Heart right ventricle (tissue), 16 donors: ENCODE data around the gene ITSN1. TPM values are rescaled to one million over a fixed set of nuclear protein-coding genes. Genes with fewer than 3 reads are reported as not detected.
A peak's percentile ranks its signal among the peaks of the same experiment; 100 is the strongest.

Experiments used
- ATAC-seq, 8 donors: fragments of 200-7000 bp; cut with Tn5 transposase; one replicate each; pipeline ENCODE4 v1.9.1; 2020; ENCODE audit warnings: mild to moderate bottlenecking in 8 of 8, moderate library complexity in 8 of 8, moderate number of reproducible peaks in 1 of 8
- DNase-seq, 2 donors: peaks; one replicate each; pipeline ENCODE4 v3.0.0-alpha.2; 2020
- H3K27ac ChIP-seq, 10 donors: fragments of 200-600 bp; sonication (generic) in 2 of 10; one replicate each; pipeline versions ENCODE4 v1.5.0 to v1.8.0; 2020 to 2022; ENCODE audit warnings: mild to moderate bottlenecking in 3 of 10
- H3K27me3 ChIP-seq, 7 donors: fragments of 200-600 bp; one replicate each; pipeline ENCODE4 v1.8.0; 2021 to 2022; ENCODE audit warnings: mild to moderate bottlenecking in 2 of 7
- H3K36me3 ChIP-seq, 9 donors: fragments of 200-600 bp; sonication (generic) in 1 of 9; one replicate each; pipeline versions ENCODE4 v1.5.0 to v1.8.0; 2020 to 2022; ENCODE audit warnings: mild to moderate bottlenecking in 2 of 9
- H3K4me1 ChIP-seq, 9 donors: fragments of 200-600 bp; sonication (generic) in 1 of 9; one replicate each; pipeline versions ENCODE4 v1.5.0 to v1.8.0; 2020 to 2022; ENCODE audit warnings: mild to moderate bottlenecking in 4 of 9
- H3K4me3 ChIP-seq, 10 donors: fragments of 200-600 bp; sonication (generic) in 2 of 10; one replicate each; pipeline versions ENCODE4 v1.5.0 to v1.8.0; 2020 to 2022; ENCODE audit warnings: mild to moderate bottlenecking in 7 of 10, moderate library complexity in 2 of 10
- H3K9me3 ChIP-seq, 11 donors: fragments of 200-600 bp in 10 of 11; sonication (generic) in 2 of 11; one replicate each; pipeline versions ENCODE4 v1.5.0 to v1.8.0; 2013 to 2022; ENCODE audit warnings: mild to moderate bottlenecking in 2 of 11, control low read depth in 1 of 11, moderate library complexity in 1 of 11
- CTCF ChIP-seq, 9 donors: fragments of 200-600 bp; sonication (generic) in 2 of 9; IDR thresholded peaks; one replicate each; pipeline versions ENCODE4 v1.5.0 to v1.8.0; 2021 to 2022; ENCODE audit warnings: antibody characterized with exemption in 9 of 9, mild to moderate bottlenecking in 5 of 9, moderate library complexity in 1 of 9
- WGBS, 2 donors: extraction: QIAGEN DNeasy Blood & Tissue Kit; methylation state at CpG; one replicate each; pipeline ENCODE4 v1.1.7; 2013; ENCODE audit warnings: inconsistent platforms in 1 of 2; 5-methylcytosine and 5-hydroxymethylcytosine counted together
- intact Hi-C, 10 donors: fragments of 100-400 bp; cut with DNase I; formaldehyde crosslinking; loops; one replicate each; pipeline versions ENCODE4 v1.11.1 to v1.14.2; 2022
- polyA plus RNA-seq, 2 donors: library from polyadenylated mRNA; stranded (reverse); fragments of 200-250 nt; gene quantifications; one replicate each; pipeline ENCODE4 v1.2.3, GENCODE V29; 2013
- total RNA-seq, 10 donors: library from RNA; stranded (reverse); fragmentation: NEBNext Ultra II Directional in 3 of 10; extraction: Animal tissue kit (Norgen Biotek cat#: 25700) in 3 of 10; gene quantifications; one replicate each; pipeline versions ENCODE4 v1.2.1 to v1.2.4, GENCODE V29; 2021 to 2023
- donor health status: Arrhythmogenic right ventricular cardiomyopathy.
- donor health status: ischemic (EF 13 %, LVEDD 7.1; RV severe dilation, severe dysfunction).
- donor health status: healthy with polysubstance abuse.
- donor health status: DM: no; HTN: yes; CAD: no.
- donor health status: DM: no; HTN: no; CAD: no.
- donor health status: ischemic (EF 25% LVEDD 6.9; RV normal size, moderate dysfunction).
- donor health status: ischemic (EF 25% LVEDD 5.7; RV mildly dilated, moderate dysfunction).
- donor health status: healthy.
- donor health status: DM: yes; HTN: yes; CAD: no.
- donor health status: Ischemic cardiomyopathy.
- donor health status: ischemic (EF 35%, LVEDD 5.7; RV mildly dilated, moderate dysfunction).
- donor health status: nonischemic (EF 11% LVEDD 7.7; RV severe dilation, severe dysfunction).
- donor health status: DM: yes; HTN: yes; CAD: no.
- donor health status: PGD.
- donor health status: ischemic (EF 29% LVEDD 5.4; RV normal size, mild dysfunction).
- donor health status: nonischemic (EF 23%, LVEDD 6.1; RV moderate dilation, normal function).

ITSN1 gene
- total and polyA plus RNA-seq, 12 donors = 14.6 to 47.3 (median 32.3) TPM

- 87 to 91% methylated on average over 4 of the region's 4 CpGs for WGBS, 2 donors
- H3K9me3 ChIP-seq = no peaks in the 10 kb centered on the region
- no peaks in the 10 kb centered on the region for H3K4me1 ChIP-seq
- DNase-seq (no peak), ATAC-seq (no peak)
- no peak overlapping the region for H3K4me3 ChIP-seq
- intact Hi-C loops = no loop called here
- H3K27ac ChIP-seq = no peak overlapping the region
- no peaks in the 10 kb centered on the region for H3K27me3 ChIP-seq
- H3K36me3 ChIP-seq = no peaks in the 10 kb centered on the region
- no peak for TF ChIP-seq CTCF (IDR thresholded peaks at IDR 0.05)
These were observed 230.7 kb downstream of the ITSN1 start for GRCh38 chr21:33872881-33873515.

- Histone ChIP-seq H3K36me3 (no peaks in the 10 kb centered on the region), H3K27ac (no peak overlapping the region), H3K4me3 (no peak overlapping the region), H3K27me3 (no peaks in the 10 kb centered on the region), H3K4me1 (no peaks in the 10 kb centered on the region), H3K9me3 (no peaks in the 10 kb centered on the region)
- no peak for ATAC-seq
- TF ChIP-seq CTCF (IDR thresholded peaks at IDR 0.05) = no peak
- intact Hi-C loops = no loop called here
- no peak for DNase-seq
- WGBS, 2 donors = 93 to 97% methylated on average over 7 of the region's 7 CpGs
These were observed 231.9 kb downstream of the ITSN1 start for GRCh38 chr21:33874161-33874560.

GRCh38 chr21:33875026-33875695, 232.9 kb downstream of the ITSN1 start:
- no peak for DNase-seq
- H3K4me3 ChIP-seq = no peak overlapping the region
- H3K9me3 ChIP-seq = no peaks in the 10 kb centered on the region
- TF ChIP-seq CTCF (IDR thresholded peaks at IDR 0.05) = no peak
- WGBS, 2 donors = 91% methylated on average over 20 of the region's 20 CpGs
- no peak overlapping the region for H3K27ac ChIP-seq
- intact Hi-C loops = no loop called here
- no peaks in the 10 kb centered on the region for H3K27me3 ChIP-seq
- peak in 1 of 8 donors; percentile 34 for ATAC-seq
- H3K4me1 ChIP-seq = no peaks in the 10 kb centered on the region
- no peaks in the 10 kb centered on the region for H3K36me3 ChIP-seq

GRCh38 chr21:33878824-33879223, 236.5 kb downstream of the ITSN1 start:
- no peak for ATAC-seq

More at GRCh38 chr21:33878824-33879223, 236.5 kb downstream of the ITSN1 start:
- no peaks in the 10 kb centered on the region for H3K4me1 ChIP-seq
- no peaks in the 10 kb centered on the region for H3K9me3 ChIP-seq
- TF ChIP-seq CTCF (IDR thresholded peaks at IDR 0.05) = no peak
- no peak overlapping the region for H3K4me3 ChIP-seq
- no peaks in the 10 kb centered on the region for H3K36me3 ChIP-seq
- H3K27me3 ChIP-seq = no peaks in the 10 kb centered on the region
- H3K27ac ChIP-seq = no peak overlapping the region
- no peak for DNase-seq
- WGBS, 2 donors = 80 to 83% methylated on average over 6 of the region's 6 CpGs
- intact Hi-C loops = no loop called here
